HG03066 (cell line): ENCODE measurements around the gene NXT2.
"Not testable (repeated sequence)": the region's sequence is repeated elsewhere in the genome, so short reads cannot be mapped to it uniquely, and the experiment has no call there.

ENCODE experiments used
- ATAC-seq: cut with Tn5 transposase; IDR thresholded peaks from one replicate; pipeline ENCODE4 v1.9.1; 2021; ENCODE audit warnings: low read depth; ENCODE audit not compliant: unreplicated experiment

Gene NXT2

DNA sequence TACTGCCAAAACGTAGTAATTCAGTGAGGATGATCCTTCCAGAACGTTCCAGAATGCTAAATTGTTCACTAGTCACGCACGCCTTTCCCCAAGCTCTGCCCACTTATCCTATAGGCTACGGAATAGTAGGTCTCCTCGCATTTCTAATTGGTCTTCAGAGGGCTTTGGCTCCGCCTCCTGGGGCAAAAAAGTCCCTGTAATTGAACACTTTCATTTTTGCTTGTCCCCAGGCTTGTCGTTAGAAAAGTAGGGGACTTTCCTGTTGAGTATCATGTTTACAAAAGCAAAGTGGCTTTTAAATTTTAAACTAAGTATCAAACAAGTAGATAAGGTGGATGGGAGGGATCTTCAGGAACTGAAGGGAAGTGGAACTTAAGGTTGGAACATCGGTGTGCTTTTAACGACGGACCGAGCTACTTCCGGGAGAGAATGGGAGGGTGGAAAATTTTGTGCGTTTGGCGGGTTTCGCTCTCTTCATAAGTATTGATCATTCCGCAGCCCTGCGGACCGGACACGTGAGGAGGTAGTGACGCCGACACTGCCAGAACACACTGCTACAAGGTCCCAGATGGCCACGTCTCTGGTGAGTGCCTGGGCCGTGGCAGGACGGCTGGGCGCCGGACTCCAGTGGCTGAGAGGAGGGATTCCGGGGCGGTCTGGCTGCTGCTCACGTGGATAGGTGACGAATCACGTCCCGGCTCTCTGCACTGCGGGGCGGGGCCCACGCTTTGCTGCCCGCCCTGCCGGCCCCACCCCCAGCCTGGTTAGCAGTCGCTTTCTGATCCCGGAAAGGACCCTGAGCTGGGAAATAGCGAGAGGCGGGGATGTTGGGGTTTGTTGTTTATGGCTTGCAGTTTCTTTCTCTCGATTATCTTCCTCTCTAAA is at the start of gene NXT2:
Gene NXT2, plus strand, starts transcription at position 406 of the 885 bp plus-strand sequence. Its CDS starts 163 bp downstream, at position 569.
- peak; percentile 95 for ATAC-seq

DNA sequence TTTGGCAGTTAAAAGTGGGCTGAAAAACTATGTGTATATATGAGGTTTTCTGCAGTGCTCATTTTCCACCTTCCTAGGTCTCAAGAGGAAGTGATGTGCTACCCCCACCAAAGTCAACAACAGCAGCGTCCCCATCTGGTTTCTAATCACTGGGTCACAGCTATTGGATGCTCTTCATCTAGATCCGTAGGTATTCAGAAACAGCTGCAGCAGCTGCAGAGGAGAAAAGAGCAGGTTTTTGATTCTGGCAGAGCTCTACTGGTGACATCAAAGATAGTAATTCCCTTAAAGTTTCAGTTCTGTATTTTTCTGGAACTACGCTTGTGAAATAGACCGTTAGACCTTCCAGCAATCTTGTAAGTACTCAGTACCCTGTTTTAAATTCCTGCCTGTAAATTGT is 49.0 kb upstream of the NXT2 start:
- ATAC-seq, result no peak

DNA sequence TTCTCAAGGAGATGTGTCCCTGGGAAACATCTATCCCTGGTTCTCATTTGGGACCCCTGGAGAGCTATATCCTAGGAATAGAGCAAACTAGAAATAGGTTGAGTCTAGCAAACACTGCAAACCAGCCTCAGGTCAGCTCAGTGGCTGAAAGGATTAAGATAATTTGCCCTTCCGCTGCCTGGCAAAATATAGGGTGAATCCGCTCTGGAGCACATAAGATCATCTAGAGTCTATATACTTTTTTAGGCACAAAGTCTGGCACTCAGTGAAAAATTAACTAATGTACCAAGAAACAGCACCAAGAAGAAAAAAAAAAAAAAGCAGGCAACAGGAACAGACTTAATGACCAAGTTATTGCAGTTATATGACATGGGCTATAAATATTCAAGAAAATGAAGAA is 47.5 kb upstream of the NXT2 start:
- ATAC-seq, result no peak

DNA sequence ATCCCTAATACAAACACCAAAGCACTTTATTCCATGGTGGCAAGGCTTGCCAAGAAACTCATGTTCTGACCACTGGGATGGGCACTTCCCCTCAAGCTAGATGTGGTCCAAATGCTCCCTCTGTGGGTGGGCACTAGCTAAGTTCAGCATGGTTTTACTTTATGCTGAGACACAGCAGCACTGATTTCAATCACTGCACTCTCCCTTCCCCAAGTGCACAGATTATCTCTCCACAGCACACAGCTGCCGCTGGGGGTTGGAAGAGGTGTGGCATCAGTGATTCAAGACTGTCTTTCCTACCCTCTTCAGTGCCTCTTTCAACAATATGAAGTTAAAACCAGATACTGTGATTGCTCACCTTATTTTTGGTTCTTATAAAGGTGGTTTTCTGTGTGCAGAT is 38.2 kb upstream of the NXT2 start:
- no peak for ATAC-seq

DNA sequence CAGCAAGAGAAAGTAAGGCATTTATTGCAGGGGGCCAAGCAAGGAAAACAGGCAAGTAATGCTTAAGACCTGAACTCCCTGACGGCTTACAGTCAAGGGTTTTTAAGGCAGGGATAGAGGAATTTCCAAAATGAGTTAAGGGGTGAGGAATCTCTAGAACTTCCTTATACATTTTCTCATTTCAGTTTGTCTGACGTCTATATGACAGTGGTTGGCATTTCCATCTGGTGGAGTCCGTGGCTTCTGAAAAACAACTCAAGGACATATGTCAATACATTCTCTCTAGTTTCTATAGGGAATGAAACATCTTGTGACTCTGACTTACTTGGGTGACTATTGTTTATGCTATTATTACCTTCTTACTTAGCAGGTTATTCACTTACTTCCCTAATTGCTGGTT is 35.5 kb upstream of the NXT2 start:
- no peak for ATAC-seq

DNA sequence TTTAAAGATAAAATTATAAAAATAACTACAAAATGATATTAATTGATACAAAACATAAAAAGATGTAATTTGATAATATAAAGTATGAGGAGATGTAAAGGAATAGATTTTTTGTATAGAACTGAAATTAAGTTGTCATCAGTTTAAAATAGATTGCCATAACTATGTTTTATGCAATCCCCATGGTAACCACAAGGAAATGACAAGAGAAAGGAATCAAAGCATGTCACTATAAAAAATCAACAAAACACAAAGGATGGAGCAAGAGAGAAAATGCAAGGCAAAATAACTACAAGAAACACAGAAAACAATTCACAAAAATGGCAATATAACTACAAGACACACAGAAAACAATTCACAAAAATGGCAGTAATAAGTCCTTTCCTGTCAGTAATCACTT is 27.7 kb upstream of the NXT2 start:
- no peak for ATAC-seq

DNA sequence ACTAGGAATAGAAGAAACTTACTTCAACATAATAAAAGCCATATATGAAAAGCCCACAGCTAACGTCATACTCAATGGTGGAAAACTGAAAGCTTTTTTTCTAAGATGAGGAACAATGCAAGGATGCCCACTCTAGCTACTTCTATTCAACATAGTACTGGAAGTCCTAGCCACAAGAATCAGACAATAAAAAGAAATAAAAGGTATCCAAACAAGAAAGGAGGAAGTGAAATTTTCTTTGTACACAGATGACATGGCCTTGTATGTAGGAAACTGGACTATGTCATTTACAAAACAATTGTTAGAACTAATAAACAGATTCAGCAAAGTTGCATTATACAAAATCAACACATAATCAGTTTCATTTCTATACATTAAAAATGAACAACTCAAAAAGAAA is 25.5 kb upstream of the NXT2 start:
- no peak for ATAC-seq

DNA sequence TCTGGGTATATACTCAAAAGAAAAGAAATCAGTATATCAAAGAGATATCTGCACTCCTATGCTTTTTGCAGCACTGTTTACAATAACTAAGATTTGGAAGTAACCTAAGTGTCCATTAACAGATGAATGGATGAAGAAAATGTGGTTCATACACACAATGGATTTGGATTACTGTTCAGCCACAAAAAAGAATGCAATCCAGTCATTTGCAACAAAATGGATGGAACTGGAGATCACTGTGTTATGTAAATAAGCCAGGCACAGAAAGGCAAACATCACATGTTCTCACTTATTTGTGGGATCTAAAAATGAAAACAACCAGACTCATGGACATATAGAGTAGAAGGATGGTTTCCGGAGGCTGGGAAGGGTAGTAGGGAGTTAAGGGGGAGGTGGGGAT is 17.6 kb upstream of the NXT2 start:
- no peak for ATAC-seq

DNA sequence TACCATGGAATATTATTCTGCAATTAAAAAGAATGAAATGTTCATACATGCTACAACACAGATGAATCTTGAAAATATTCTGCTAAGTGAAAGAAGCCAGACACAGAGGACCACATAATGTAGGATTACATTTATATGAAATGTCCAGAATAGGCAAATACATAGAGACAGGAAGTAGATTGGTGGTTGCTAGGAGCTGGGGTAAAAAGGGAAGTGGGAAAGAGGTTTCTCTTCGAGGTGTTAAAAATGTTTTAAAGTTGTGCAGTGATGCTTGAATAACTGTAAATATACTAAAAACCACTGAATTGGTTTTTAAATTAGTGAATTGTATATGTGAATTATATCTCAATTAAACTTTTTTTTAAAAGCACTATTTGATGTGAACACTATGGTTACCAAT is 3.6 kb upstream of the NXT2 start:
- no peak for ATAC-seq

DNA sequence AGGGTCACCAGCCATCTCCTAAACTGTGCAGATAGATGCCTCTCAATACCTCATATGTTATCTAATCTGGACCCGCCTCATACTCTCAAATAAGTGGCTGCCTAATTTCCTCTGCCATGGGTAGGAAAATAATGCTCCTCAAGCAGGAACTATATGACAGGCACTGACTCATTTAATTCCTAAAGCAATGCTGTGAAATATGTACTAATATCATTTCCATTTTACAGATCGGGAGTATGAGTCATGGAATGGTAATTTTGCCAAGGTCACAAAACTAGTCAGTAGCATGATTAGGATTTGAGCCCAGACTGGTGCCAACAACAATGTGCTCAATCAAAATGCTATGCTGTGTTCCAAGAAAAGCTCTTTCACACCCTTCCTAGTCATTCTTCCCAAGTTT is 3.0 kb upstream of the NXT2 start:
- no peak for ATAC-seq

DNA sequence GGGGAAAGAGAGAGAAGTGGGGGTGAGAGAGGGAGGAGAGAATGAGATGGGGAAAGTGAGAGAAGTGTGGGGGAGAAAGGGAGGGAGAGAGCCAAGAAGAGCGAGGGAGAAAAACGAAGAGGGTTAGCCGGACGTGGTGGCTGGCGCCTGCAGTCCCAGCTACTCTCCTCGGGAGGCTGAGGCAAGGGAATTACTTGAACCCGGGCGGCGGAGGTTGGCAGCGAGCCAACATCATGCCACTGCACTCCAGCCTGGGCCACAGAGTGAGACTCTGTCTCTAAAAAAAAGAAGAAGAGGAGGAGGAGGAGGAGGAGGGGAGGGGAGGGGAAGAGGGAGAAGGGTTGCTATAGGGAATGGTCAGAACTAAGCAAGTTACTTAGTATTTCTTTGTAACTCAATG is 1.7 kb upstream of the NXT2 start:
- ATAC-seq, result no peak

DNA sequence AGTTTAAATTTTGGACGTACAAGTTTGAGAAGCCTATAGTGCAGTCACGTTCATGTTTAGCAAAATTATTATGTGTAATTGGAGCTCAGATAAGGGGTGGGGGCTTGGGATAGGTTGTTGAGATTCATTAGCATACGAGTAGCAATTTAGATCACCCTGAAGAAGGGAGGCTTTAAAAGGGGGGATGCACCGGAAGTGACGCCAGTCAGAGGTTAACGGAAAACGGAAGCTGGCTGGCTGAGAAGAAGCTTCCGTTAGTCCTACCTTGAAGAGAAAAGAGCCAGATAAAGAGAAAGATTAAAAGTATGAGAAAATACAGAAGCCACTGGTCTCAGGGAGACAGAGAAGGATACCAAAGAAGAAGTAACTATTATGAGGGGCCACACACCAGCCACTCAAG is 1.1 kb upstream of the NXT2 start:
- no peak for ATAC-seq

DNA sequence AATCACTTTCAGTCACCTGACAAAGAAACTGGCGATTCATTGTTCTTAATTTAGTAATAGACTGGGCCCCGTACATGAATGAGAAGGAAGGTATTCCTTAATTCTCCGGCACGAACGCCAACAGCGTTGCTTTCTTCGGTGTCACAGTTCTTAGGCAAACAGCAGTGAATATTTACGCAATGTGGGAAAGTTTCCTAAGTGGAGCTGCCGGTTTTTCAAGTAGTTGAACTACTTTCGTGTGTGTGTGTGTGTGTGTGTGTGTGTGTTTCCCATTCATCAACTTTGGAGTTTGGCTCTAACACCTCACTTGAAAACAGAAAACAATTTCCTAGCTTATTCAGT is 651 bp downstream of the NXT2 start:
- no peak for ATAC-seq

DNA sequence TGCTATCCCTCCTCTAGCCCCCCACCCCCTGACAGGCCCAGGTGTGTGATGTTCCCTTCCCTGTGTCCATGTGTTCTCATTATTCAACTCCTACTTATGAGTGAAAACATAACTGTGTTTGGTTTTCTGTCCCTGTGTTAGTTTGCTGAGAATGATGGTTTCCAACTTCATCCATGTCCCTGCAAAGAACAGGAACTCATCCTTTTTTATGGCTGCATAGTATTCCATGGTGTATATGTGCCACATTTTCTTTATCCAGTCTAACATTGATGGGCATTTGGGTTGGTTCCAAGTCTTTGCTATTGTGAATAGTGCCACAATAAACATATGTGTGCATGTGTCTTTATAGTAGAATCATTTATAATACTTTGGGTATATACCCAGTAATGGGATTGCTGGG is 2.4 kb downstream of the NXT2 start:
- not testable (repeated sequence) for ATAC-seq

DNA sequence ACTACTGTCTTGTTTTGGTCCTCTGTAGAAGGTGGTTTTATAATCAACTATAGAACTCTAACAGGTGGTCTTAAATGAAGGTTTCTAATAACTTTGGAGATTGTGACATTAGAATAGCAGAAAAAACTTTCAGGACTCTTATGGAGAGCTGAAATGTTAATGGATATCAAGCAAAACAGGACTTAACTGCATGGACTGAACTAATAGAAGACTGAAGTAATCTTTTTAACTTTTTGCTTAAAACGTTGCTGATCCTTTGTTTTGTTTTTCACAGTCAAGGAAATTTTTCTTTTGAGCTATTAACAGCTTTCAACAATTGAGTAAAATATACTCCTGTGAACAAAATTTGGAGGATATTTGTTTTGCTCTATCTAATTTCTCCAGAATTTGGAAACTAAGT is 17.2 kb downstream of the NXT2 start:
- no peak for ATAC-seq

DNA sequence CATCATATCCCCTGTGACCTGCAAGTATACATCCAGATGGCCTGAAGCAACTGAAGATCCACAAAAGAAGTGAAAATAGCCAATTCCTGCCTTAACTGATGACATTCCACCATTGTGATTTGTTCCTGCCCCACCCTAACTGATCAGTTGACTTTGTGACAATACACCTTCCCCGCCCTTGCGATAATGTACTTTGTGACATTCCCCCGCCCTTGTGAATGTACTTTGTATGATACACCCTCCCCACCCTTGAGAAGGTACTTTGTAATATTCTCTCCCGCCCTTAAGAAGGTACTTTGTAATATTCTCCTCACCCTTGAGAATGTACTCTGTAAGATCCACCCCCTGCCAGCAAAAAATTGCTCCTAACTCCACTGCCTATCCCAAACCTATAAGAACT is 39.4 kb downstream of the NXT2 start:
- not testable (repeated sequence) for ATAC-seq

DNA sequence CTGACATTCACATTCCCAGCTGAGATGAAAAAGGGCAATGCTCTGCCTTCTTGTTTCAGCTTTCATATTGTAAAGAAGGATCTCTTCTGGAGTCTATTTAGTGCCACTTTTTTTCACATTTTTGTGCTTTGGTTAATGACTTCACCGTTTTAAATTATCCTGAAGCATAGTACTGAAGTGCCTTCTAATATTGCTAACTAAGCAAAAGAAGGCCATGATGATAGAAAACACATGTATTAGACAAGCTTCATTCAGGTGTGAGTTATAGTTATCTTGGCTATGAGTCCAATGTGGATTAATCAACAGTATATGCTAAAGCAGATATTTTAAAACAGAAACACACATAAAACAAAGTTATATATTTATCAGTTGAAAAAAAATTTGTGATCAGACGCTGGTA is 40.4 kb downstream of the NXT2 start:
- ATAC-seq, result no peak

DNA sequence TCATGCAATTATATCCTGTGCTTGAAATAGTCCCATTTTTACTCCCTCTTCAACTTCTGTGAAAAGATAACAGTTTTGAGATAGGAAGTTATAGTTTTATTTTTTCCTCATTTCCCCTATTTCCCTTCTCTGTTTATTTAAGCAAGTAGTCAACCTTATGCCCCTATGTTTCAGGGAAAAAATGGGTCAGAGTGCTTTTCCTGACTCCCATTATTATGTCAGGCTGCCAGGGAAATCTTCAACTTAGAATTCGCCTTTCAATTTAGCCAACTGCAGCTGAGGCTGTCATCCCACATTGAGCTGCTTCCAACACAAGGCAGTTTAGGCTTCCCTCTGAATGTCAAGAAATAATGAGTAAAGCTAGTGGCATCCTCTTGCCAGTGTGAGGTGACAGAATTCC is 42.3 kb downstream of the NXT2 start:
- no peak for ATAC-seq

DNA sequence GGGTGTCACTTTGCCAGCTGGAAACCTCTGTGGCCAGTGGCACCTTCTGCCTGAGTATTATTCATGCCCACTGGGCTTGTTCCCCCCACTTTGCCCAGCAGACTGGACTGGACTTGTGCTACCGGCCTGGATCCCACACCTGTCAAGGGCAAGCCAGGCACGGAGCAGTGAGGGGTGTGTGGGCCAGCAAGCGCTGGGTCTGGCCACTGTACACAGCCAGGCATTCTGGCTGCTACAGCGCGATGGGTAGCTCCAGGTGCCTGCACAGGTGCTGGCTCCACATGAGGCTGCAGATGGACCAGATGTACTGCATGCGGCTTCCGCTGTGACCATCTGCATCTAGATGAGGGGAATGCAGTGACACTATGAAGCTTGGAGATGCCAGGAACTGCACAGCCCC is 48.8 kb downstream of the NXT2 start:
- ATAC-seq, result no peak

DNA sequence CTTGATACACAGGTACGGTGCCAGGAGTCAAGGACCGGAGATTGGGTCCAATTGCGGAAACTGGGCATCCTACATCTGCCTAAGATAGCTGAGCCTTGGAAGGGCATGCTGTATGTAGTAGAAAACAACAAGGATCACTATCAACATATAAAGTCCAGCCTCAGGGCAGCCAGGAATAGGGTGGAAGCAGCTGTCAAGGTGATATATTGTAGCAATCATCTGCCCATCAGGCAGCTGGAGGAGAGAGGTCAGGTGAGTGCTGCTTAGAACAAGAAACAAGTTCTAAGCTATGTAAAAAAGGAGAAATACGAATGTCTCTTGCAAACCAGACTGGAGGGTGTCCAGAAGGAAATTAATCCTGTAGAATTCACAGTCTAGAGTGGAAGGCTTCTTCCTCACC is 53.5 kb downstream of the NXT2 start:
- ATAC-seq, result no peak
